Parathyroid adenoma (tissue), 2 donors: ENCODE results near the gene STMND1.

Experiments
- H2AFZ ChIP-seq: fragments of 300-600 bp; sonication (generic); one replicate; pipeline ENCODE4 v1.7.0; 2017; ENCODE audit warnings: antibody characterized with exemption, mild to moderate bottlenecking
- H3K27ac ChIP-seq: fragments of 300-600 bp; sonication (generic); one replicate; pipeline ENCODE4 v1.7.0; 2017
- H3K27me3 ChIP-seq: fragments of 300-600 bp; sonication (generic); one replicate; pipeline ENCODE4 v1.7.0; 2017; ENCODE audit warnings: low read length; ENCODE audit not compliant: control insufficient read depth, insufficient read depth
- H3K36me3 ChIP-seq: fragments of 300-600 bp; sonication (generic); one replicate; pipeline ENCODE4 v1.7.0; 2017; ENCODE audit warnings: low read length; ENCODE audit not compliant: control insufficient read depth, insufficient read depth
- H3K4me1 ChIP-seq: fragments of 300-600 bp; sonication (generic); one replicate; pipeline ENCODE4 v1.7.0; 2017; ENCODE audit warnings: control low read depth
- H3K4me2 ChIP-seq: fragments of 300-600 bp; sonication (generic); one replicate; pipeline ENCODE4 v1.7.0; 2017; ENCODE audit warnings: low read length
- H3K4me3 ChIP-seq: fragments of 300-600 bp; sonication (generic); one replicate; pipeline ENCODE4 v1.7.0; 2017; ENCODE audit warnings: low read depth, low read length
- H3K79me2 ChIP-seq: fragments of 300-600 bp; sonication (generic); one replicate; pipeline ENCODE4 v1.7.0; 2017; ENCODE audit warnings: control low read depth
- H3K9ac ChIP-seq: fragments of 300-600 bp; sonication (generic); one replicate; pipeline ENCODE4 v1.7.0; 2017; ENCODE audit warnings: mild to moderate bottlenecking
- H3K9me3 ChIP-seq: fragments of 300-600 bp; sonication (generic); one replicate; pipeline ENCODE4 v1.7.0; 2017; ENCODE audit warnings: low read length; ENCODE audit not compliant: control insufficient read depth
- CTCF ChIP-seq: fragments of 300-600 bp; sonication (generic); IDR thresholded peaks from one replicate; pipeline ENCODE4 v1.7.0; 2017; ENCODE audit warnings: antibody characterized with exemption, mild to moderate bottlenecking
- donor health status: primary hyperparathyroidism.

Gene STMND1

GRCh38 chr6:17178754-17179529, 77.1 kb downstream of the STMND1 start:
- Histone ChIP-seq H3K9ac (no peak overlapping the region), H3K9me3 (no peaks in the 10 kb centered on the region), H2AFZ (no peak overlapping the region), H3K27ac (no peak overlapping the region), H3K36me3 (no peaks in the 10 kb centered on the region), H3K79me2 (no peaks in the 10 kb centered on the region), H3K27me3 (no peaks in the 10 kb centered on the region), H3K4me1 (no peaks in the 10 kb centered on the region), H3K4me2 (no peak overlapping the region), H3K4me3 (no peak overlapping the region)
- no peak for TF ChIP-seq CTCF

GRCh38 chr6:17179530-17180073, 77.8 kb downstream of the STMND1 start:
- no peaks in the 10 kb centered on the region for H3K9me3 ChIP-seq
- no peaks in the 10 kb centered on the region for H3K79me2 ChIP-seq
- no peak overlapping the region for H3K4me2 ChIP-seq
- H3K27me3 ChIP-seq: no peaks in the 10 kb centered on the region
- H3K4me1 ChIP-seq: no peaks in the 10 kb centered on the region
- no peak overlapping the region for H2AFZ ChIP-seq
- H3K9ac ChIP-seq: no peak overlapping the region
- H3K4me3 ChIP-seq: no peak overlapping the region
- H3K36me3 ChIP-seq: no peaks in the 10 kb centered on the region
- no peak overlapping the region for H3K27ac ChIP-seq
- no peak for TF ChIP-seq CTCF
